Adrenal gland (tissue), 12 donors: Measurements from ENCODE around the gene STK24. TPM values are rescaled to one million over a fixed set of nuclear protein-coding genes. Genes with fewer than 3 reads are reported as not detected.
"Not testable (repeated sequence)": the region's sequence is repeated elsewhere in the genome, so short reads cannot be mapped to it uniquely, and the experiment has no call there.

Experiments used
- DNase-seq, 7 donors: peaks; one replicate each; pipeline ENCODE4 v3.0.0-alpha.2; 2019 to 2020
- H3K27ac ChIP-seq, 5 donors: fragments of 200-600 bp; sonication (generic) in 4 of 5; 1 replicate in 3 of 5; 2 replicates in 2 of 5; pipeline versions ENCODE4 v1.5.1 to v1.8.0; 2016 to 2020; ENCODE audit warnings: mild to moderate bottlenecking in 1 of 5
- H3K27me3 ChIP-seq: fragments of 200-600 bp; 2 replicates; pipeline ENCODE4 v1.8.0; 2021
- H3K36me3 ChIP-seq, 2 donors: fragments of 200-600 bp; replicated peaks in 1 of 2; 1 replicate in 1 of 2; 2 replicates in 1 of 2; pipeline versions ENCODE4 v1.5.1 to v1.8.0; 2018 to 2022
- H3K4me1 ChIP-seq, 2 donors: fragments of 200-600 bp; replicated peaks in 1 of 2; 1 replicate in 1 of 2; 2 replicates in 1 of 2; pipeline versions ENCODE4 v1.5.1 to v1.8.0; 2018 to 2021
- H3K4me3 ChIP-seq, 4 donors: fragments of 200-600 bp; sonication (generic) in 3 of 4; one replicate each; pipeline ENCODE4 v1.5.1; 2016 to 2018
- H3K9me3 ChIP-seq, 3 donors: fragments of 200-600 bp; sonication (generic) in 1 of 3; replicated peaks in 1 of 3; 1 replicate in 2 of 3; 2 replicates in 1 of 3; pipeline versions ENCODE4 v1.5.1 to v1.8.0; 2016 to 2021
- CTCF ChIP-seq, 6 experiments: fragments of 450-650 bp in 4 of 6; fragments of 200-600 bp in 2 of 6; sonication (generic) in 1 of 6; IDR thresholded peaks; 1 replicate in 5 of 6; 2 replicates in 1 of 6; pipeline versions ENCODE4 v1.5.1 to v1.8.0; 2016 to 2021; ENCODE audit warnings: antibody characterized with exemption in 6 of 6, mild to moderate bottlenecking in 2 of 6, moderate library complexity in 1 of 6
- POLR2A ChIP-seq, 2 donors: fragments of 450-650 bp; IDR thresholded peaks; one replicate each; pipeline ENCODE4 v1.6.1; 2017; ENCODE audit warnings: antibody characterized with exemption in 2 of 2, mild to moderate bottlenecking in 2 of 2, moderate library complexity in 1 of 2
- WGBS, 4 donors: extraction: QIAGEN DNeasy Blood & Tissue Kit in 2 of 4; methylation state at CpG; one replicate each; pipeline versions ENCODE4 v1.1.5 to v1.1.7; 2013 to 2017; 5-methylcytosine and 5-hydroxymethylcytosine counted together
- intact Hi-C, 2 donors: fragments of 100-400 bp; cut with DNase I; formaldehyde crosslinking; loops; one replicate each; pipeline versions ENCODE4 v1.14.1 to v1.15.0; 2022 to 2023
- polyA plus RNA-seq, 3 donors: library from polyadenylated mRNA; stranded (reverse); fragments of 200-250 nt in 2 of 3; fragments of 350-450 nt in 1 of 3; fragmentation: Illumina TruSeq in 1 of 3; extraction: RNeasy Lipid Tissue Mini Kit (QIAGEN cat#74804) in 1 of 3; gene quantifications; one replicate each; pipeline ENCODE4 v1.2.3, GENCODE V29; 2013 to 2014
- total RNA-seq, 9 donors: library from RNA; depleted of rRNA in 4 of 9; stranded (reverse); fragments of >200 nt in 4 of 9; fragments of 120-200 nt in 1 of 9; fragmentation: NEBNext Ultra II Directional in 1 of 9; extraction: Animal tissue kit (Norgen Biotek cat#: 25700) in 1 of 9; gene quantifications; one replicate each; pipeline versions ENCODE4 v1.1.0 to v1.2.4, GENCODE V29; 2013 to 2023
- donor health status: healthy with polysubstance abuse.
- donor health status: Bipolar disorder and iron deficiency.
- donor health status: DM: yes; HTN: yes; CAD: no.
- donor health status: DM: no; HTN: no; CAD: no.
- donor health status: DM: no; HTN: no; CAD: no.
- donor health status: DM: yes; HTN: yes; CAD: no.

STK24 gene
- total and polyA plus RNA-seq, 12 donors: 17.7 to 72.2 (median 56.0) TPM

DNA sequence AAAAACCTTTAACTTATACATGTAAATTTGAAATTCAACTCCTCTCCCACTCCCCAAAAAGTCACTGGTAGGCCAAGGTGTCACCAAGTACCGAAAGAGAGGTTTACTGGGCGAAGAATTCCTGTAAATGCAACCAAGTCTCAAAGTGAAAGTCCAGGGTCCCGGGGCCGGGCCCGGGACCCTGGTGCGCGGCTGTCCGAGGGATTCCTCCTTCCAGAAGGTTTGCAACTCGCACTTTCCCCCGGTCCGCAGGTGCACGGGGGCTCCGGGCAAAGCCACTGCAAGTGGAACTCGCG lies 1.1 kb downstream of the STK24 start:
- Histone ChIP-seq H3K9me3 (no peaks in the 10 kb centered on the region), H3K4me3 (peak overlapping the region; percentile 62 to 96 (median 79)), H3K36me3 (no peaks in the 10 kb centered on the region), H3K27me3 (no peaks in the 10 kb centered on the region), H3K27ac (peak overlapping the region; percentile 44 to 100 (median 90)), H3K4me1 (peaks cover 5 to 49% of the 10 kb centered on the region in 2 donors)
- intact Hi-C loops: loop anchor here in 1 of 2 donors (10.0 kb wide), 2 partner anchors 51 to 91 kb away; no protein-coding TSS in a partner anchor
- WGBS, 4 donors: 0 to 1% (median 1%) methylated on average over 5 to 15 of the region's 15 CpGs
- no peak for DNase-seq
- TF ChIP-seq CTCF (IDR thresholded peaks at IDR 0.05): no peak
- no peak for TF ChIP-seq POLR2A (IDR thresholded peaks at IDR 0.05)

- Histone ChIP-seq H3K9me3 (no peaks in the 10 kb centered on the region), H3K27ac (peak overlapping the region; percentile 44 to 100 (median 90)), H3K27me3 (no peaks in the 10 kb centered on the region), H3K4me3 (peak overlapping the region in 3 of 4 donors; percentile 62 to 96 (median 69)), H3K4me1 (peaks cover 8 to 55% of the 10 kb centered on the region in 2 donors), H3K36me3 (no peaks in the 10 kb centered on the region)
- TF ChIP-seq CTCF (IDR thresholded peaks at IDR 0.05): no peak
- no peak for TF ChIP-seq POLR2A (IDR thresholded peaks at IDR 0.05)
- 29 to 33% (median 32%) methylated on average over 12 of the region's 12 CpGs for WGBS, 4 donors
- intact Hi-C loops: loop anchor here in 1 of 2 donors (10.0 kb wide), 2 partner anchors 50 to 90 kb away; no protein-coding TSS in a partner anchor
- DNase-seq: no peak
Observed at GRCh38 chr13:98575009-98575903, 1.7 kb downstream of the STK24 start.

DNA sequence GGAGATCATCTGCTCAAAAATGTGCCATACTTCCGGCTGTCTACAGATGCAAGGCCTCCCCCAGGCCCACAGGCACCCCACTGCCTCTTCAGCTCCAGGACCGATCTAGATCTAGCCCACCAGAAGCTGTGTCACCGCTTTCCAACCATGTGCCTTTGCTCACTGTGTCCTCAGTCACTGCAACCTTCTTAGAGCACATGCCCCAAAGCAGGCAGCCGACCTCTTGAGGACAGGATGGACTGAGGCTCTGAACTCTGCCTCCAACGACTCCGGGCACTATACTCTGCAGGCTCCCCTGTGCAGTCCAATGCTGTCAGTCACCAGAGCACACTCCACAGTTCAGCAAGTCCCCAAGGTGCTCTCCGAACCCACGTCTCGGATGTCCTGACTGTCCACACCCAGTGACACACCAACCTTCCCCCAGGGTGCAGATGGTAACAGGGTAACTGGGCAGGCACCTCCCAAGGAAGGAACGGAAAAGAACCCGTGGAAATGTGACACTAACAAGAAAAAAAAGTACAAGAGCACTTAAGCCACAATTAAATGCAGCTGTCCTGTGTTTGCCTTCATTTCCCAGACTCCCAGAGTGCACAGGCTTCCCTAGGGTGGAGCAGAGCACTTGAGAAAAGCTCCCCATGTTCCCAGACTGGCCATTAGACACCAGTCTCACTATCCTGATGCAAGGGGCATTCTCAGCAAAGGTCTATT lies 4.8 kb downstream of the STK24 start:
- no peak for DNase-seq
- Histone ChIP-seq H3K27me3 (no peaks in the 10 kb centered on the region), H3K4me1 (peaks cover 8 to 64% of the 10 kb centered on the region in 2 donors), H3K4me3 (no peak overlapping the region), H3K36me3 (no peaks in the 10 kb centered on the region), H3K27ac (peak overlapping the region in 2 of 5 donors; percentile 72 to 80), H3K9me3 (no peaks in the 10 kb centered on the region)
- intact Hi-C loops: loop anchor here in 1 of 2 donors (10.0 kb wide), 2 partner anchors 47 to 87 kb away; no protein-coding TSS in a partner anchor
- WGBS, 4 donors: 60 to 74% (median 71%) methylated on average over 7 to 11 of the region's 11 CpGs
- TF ChIP-seq CTCF (IDR thresholded peaks at IDR 0.05): no peak
- no peak for TF ChIP-seq POLR2A (IDR thresholded peaks at IDR 0.05)

GRCh38 chr13:98570929-98571372 lies 6.0 kb downstream of the STK24 start:
- peak overlapping the region in 1 of 4 donors; percentile 38 for H3K4me3 ChIP-seq
- peak in 6 of 7 donors; percentile 50 to 71 (median 58) for DNase-seq
- WGBS, 4 donors: 32 to 54% (median 34%) methylated on average over 10 of the region's 10 CpGs
- H3K36me3 ChIP-seq: no peaks in the 10 kb centered on the region
- peak overlapping the region; percentile 18 to 80 (median 53) for H3K27ac ChIP-seq
- no peaks in the 10 kb centered on the region for H3K9me3 ChIP-seq
- peaks cover 14 to 74% of the 10 kb centered on the region in 2 donors for H3K4me1 ChIP-seq
- TF ChIP-seq CTCF (IDR thresholded peaks at IDR 0.05): no peak
- TF ChIP-seq POLR2A (IDR thresholded peaks at IDR 0.05): peak in 1 of 2 donors; percentile 46
- no peaks in the 10 kb centered on the region for H3K27me3 ChIP-seq
- intact Hi-C loops: loop anchor here in 1 of 2 donors (10.0 kb wide), 2 partner anchors 46 to 86 kb away; no protein-coding TSS in a partner anchor

GRCh38 chr13:98569494-98570367 lies 7.2 kb downstream of the STK24 start:
- DNase-seq: peak in 1 of 7 donors; percentile 43
- not testable (repeated sequence) for H3K27me3 ChIP-seq, H3K9me3 ChIP-seq, H3K36me3 ChIP-seq, H3K4me3 ChIP-seq
- Histone ChIP-seq H3K4me1 (peaks cover 19 to 77% of the 10 kb centered on the region in 2 donors), H3K27ac (peak overlapping the region in 2 of 5 donors; percentile 42 to 80)
- 78 to 87% (median 81%) methylated on average over 17 of the region's 17 CpGs for WGBS, 4 donors
- intact Hi-C loops: loop anchor here (10.0 kb wide), 2 partner anchors 45 to 85 kb away; no protein-coding TSS in a partner anchor
